Measurements from ENCODE around the gene ZFR2. TPM values are rescaled to one million over a fixed set of nuclear protein-coding genes. Genes with fewer than 3 reads are reported as not detected.

ZFR2 gene
- total and polyA plus RNA-seq, 10 of the 15 experiments (the other 5 are each of a cell fraction or from before 2014, with no cell fraction given): 0.18 TPM; not detected in 9

- CTCF ChIA-PET: no interaction called here
- no peaks in the 10 kb centered on the region; the same call in 2 of the 3 replicates for H3K9me3 ChIP-seq (replicated peaks; ENCODE audit: control insufficient read depth, insufficient read depth, low read length)
- H3K79me2 ChIP-seq (ENCODE audit: control insufficient read depth, insufficient read depth, low read length): no peaks in the 10 kb centered on the region
- ATAC-seq (no peak), FAIRE-seq (no peak), DNase-seq (ENCODE audit: low read depth, low spot score) (no peak)
- no peak overlapping the region for H3K27ac ChIP-seq (ENCODE audit: control insufficient read depth, insufficient read depth)
- no TSS peak for BruUV-seq (replicated peaks)
- in situ Hi-C loops (cut with MboI): no loop called here
- H3K36me3 ChIP-seq (ENCODE audit: control insufficient read depth in 2 of 2, insufficient read depth in 2 of 2, low read length in 1 of 2): no peaks in the 10 kb centered on the region
- no peaks in the 10 kb centered on the region for H3K4me1 ChIP-seq (ENCODE audit: control insufficient read depth, insufficient read depth, low read length)
- H4K20me1 ChIP-seq (ENCODE audit: control insufficient read depth, insufficient read depth): no peaks in the 10 kb centered on the region
- H3K27me3 ChIP-seq (replicated peaks in 1 of 2; ENCODE audit: control insufficient read depth in 2 of 2, insufficient read depth in 2 of 2, low read length in 1 of 2): no peaks in the 10 kb centered on the region
- no peak overlapping the region for H3K4me3 ChIP-seq
- H3K9ac ChIP-seq (ENCODE audit: control insufficient read depth, insufficient read depth, low read length): no peak overlapping the region
- POLR2A ChIA-PET: no interaction called here
- TF ChIP-seq ASH2L (IDR thresholded peaks at IDR 0.05; ENCODE audit: borderline replicate concordance, low read depth) (no peak), ETV6 (conservative IDR thresholded peaks at IDR 0.05 in 1 of 2, IDR thresholded peaks at IDR 0.05 in 1 of 2; ENCODE audit: borderline replicate concordance in 1 of 2, low read depth in 1 of 2) (no peak), SREBF2 (IDR thresholded peaks at IDR 0.05; ENCODE audit: low read length) (no peak), NRF1 (conservative IDR thresholded peaks at IDR 0.05; ENCODE audit: low read depth, low read length) (no peak), RELA (IDR thresholded peaks at IDR 0.05; ENCODE audit: borderline replicate concordance, partially characterized antibody) (no peak), IKZF2 (IDR thresholded peaks at IDR 0.05) (no peak), LARP7 (IDR thresholded peaks at IDR 0.05) (no peak), CBX3 (IDR thresholded peaks at IDR 0.05; ENCODE audit: borderline replicate concordance, low read depth) (no peak), NFYB (IDR thresholded peaks at IDR 0.05; ENCODE audit: insufficient read depth, low read depth, low read length) (no peak), ZBTB4 (CRISPR knock-in tag; IDR thresholded peaks at IDR 0.05) (no peak), SIX5 (IDR thresholded peaks at IDR 0.05; ENCODE audit: low read depth, low read length, severe bottlenecking) (no peak), EGR1 (IDR thresholded peaks at IDR 0.05; ENCODE audit: borderline replicate concordance in 1 of 2, low read depth in 2 of 2, low read length in 2 of 2) (no peak), SP1 (IDR thresholded peaks at IDR 0.05; ENCODE audit: low read depth, low read length) (no peak)
- RAD21 ChIA-PET (ENCODE audit: unreplicated experiment): no interaction called here
- SMC1A ChIA-PET (ENCODE audit: uncharacterized antibody, unreplicated experiment): no interaction called here
- H2AFZ ChIP-seq (ENCODE audit: control insufficient read depth, low read depth, low read length): no peak overlapping the region
- WGBS (ENCODE audit: insufficient coverage, insufficient replicate concordance, low lambda C conversion rate, missing lambda C conversion rate): 5% methylated on average over 2 of the region's 2 CpGs
- H3K4me2 ChIP-seq (ENCODE audit: control insufficient read depth, insufficient read depth): no peak overlapping the region
- intact Hi-C loops (cut with micrococcal nuclease; ENCODE audit: unreplicated experiment): no loop called here
These were observed 93.5 kb downstream of the ZFR2 start for GRCh38 chr19:3775374-3775711.
